GM13977 (cell line): ENCODE data around the gene CFAP46.
"Not testable (repeated sequence)": the region's sequence is repeated elsewhere in the genome, so short reads cannot be mapped to it uniquely, and the experiment has no call there.

Experiments used
- DNase-seq: peaks from one replicate; pipeline ENCODE4 v3.0.0; 2012; ENCODE audit warnings: low spot score
- in situ Hi-C: fragments of 300-500 bp; cut with MboI; formaldehyde crosslinking; loops from one replicate; pipeline ENCODE4 v1.12.0; 2022; ENCODE audit warnings: low sequenced_read_pairs, low pct_unique_long_range_greater_than_20kb, mixed read lengths, inconsistent platforms; ENCODE audit not compliant: unreplicated experiment
- TF ChIP-seq, protein P1 (sequence below): IDR thresholded peaks from 2 replicates; pipeline ENCODE4 v1.5.1; 2012; ENCODE audit warnings: mild to moderate bottlenecking, control low read depth; ENCODE audit not compliant: insufficient read depth; ENCODE audit errors: extremely low read depth, missing control alignments

CFAP46 gene

DNA sequence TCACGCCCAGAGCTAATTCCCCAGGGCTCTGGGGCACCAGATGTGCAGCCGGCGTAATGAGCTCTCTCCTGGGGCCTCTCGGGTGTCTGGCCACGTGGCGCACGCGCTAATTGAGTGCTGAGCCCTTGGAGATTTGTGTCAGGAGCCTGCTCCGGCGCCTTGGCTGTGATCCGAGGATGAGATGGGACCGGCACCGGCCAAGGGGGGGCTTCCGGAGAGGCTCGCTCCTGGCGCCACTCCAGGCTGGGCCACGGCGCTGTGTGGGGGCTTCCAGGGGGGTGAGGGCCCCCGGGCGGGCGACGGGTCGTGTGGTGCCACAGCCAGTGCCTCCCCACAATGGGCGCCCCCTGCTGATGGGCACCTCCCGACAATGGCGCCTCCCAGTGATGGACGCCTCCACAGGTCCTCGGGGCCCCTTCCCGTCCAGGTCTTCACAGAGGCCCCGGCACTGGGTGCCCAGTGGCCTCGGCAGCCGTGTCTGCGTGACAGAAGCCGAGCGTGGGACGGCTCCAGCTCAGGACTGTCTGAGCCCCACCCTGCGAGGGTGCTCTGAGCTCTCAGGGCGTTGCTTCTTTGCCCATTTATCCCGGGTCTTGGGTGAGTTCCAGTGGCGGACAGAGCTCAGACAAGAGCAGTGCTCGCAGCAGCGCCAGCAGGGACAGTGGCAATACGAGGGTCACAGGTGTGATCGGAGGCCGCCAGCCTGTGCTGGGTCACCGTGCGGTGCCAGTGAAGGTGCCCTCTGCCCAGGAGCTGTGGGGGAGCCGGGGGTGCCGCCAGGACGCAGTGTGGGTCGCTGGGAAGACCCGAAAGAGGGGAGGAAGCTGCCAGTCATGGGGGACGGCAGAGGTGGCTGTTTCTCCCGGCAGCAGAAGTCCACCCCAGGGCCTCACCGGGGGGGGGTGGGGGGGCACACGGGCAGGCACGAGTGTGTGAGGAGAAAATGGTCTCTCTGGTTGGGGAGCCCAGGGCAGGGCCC, 148.2 kb downstream of the CFAP46 start:
- no peak for DNase-seq
- in situ Hi-C loops: no loop called here
- TF ChIP-seq, protein P1, sequence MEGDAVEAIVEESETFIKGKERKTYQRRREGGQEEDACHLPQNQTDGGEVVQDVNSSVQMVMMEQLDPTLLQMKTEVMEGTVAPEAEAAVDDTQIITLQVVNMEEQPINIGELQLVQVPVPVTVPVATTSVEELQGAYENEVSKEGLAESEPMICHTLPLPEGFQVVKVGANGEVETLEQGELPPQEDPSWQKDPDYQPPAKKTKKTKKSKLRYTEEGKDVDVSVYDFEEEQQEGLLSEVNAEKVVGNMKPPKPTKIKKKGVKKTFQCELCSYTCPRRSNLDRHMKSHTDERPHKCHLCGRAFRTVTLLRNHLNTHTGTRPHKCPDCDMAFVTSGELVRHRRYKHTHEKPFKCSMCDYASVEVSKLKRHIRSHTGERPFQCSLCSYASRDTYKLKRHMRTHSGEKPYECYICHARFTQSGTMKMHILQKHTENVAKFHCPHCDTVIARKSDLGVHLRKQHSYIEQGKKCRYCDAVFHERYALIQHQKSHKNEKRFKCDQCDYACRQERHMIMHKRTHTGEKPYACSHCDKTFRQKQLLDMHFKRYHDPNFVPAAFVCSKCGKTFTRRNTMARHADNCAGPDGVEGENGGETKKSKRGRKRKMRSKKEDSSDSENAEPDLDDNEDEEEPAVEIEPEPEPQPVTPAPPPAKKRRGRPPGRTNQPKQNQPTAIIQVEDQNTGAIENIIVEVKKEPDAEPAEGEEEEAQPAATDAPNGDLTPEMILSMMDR: peak; percentile 4

DNA sequence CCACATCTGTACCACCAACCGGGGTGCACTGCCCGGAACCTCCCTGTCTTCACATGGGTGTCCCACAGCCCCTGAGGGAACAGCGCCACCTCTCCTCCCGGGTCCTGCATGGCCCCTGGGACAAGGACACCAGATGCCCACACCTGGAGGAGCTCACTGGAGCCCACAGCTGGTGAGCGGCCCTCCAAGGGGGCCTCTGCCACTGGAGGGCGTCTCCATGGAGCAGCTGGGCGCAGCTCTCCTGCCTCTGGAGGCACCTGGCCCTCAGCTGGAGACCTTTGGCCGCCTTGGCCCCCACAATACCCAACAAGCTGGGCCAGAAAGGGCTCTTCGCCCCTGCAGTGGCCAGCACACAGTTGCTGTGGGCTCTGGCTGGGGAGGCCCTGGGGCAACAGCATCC, 149.2 kb downstream of the CFAP46 start:
- TF ChIP-seq, protein P1: no peak
- in situ Hi-C loops: no loop called here
- DNase-seq: no peak

DNA sequence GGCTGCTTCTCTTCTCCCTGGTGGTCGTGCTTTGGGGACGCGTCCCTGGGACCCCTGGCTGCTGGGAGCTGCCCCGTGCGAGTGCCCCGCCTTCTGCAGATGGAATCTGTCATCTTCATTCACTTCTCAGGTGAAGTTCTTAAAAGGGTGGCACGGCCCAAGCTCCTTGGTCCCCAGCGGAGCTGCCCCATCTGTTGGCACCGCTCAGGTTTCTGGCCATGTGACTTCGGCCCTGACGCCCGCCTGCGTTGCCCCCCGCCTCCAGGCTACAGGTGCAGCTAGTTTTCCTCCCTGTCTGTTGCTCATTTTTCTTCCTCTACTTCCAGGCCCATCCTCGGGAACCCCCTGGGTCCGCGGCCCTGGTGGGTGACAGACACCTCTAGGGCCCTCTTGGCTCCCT, 149.6 kb downstream of the CFAP46 start:
- in situ Hi-C loops: no loop called here
- DNase-seq: no peak
- TF ChIP-seq, protein P1: no peak

DNA sequence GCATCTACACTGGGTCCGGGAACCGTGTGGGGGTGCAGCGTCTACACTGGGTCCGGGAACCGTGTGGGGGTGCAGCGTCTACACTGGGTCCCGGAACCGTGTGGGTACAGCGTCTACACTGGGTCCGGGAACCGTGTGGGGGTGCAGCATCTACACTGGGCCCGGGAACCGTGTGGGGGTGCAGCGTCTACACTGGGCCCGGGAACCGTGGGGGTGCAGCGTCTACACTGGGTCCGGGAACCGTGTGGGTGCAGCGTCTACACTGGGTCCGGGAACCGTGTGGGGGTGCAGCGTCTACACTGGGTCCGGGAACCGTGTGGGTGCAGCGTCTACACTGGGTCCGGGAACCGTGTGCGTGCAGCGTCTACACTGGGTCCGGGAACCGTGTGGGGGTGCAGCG, 150.3 kb downstream of the CFAP46 start:
- DNase-seq: not testable (repeated sequence)

DNA sequence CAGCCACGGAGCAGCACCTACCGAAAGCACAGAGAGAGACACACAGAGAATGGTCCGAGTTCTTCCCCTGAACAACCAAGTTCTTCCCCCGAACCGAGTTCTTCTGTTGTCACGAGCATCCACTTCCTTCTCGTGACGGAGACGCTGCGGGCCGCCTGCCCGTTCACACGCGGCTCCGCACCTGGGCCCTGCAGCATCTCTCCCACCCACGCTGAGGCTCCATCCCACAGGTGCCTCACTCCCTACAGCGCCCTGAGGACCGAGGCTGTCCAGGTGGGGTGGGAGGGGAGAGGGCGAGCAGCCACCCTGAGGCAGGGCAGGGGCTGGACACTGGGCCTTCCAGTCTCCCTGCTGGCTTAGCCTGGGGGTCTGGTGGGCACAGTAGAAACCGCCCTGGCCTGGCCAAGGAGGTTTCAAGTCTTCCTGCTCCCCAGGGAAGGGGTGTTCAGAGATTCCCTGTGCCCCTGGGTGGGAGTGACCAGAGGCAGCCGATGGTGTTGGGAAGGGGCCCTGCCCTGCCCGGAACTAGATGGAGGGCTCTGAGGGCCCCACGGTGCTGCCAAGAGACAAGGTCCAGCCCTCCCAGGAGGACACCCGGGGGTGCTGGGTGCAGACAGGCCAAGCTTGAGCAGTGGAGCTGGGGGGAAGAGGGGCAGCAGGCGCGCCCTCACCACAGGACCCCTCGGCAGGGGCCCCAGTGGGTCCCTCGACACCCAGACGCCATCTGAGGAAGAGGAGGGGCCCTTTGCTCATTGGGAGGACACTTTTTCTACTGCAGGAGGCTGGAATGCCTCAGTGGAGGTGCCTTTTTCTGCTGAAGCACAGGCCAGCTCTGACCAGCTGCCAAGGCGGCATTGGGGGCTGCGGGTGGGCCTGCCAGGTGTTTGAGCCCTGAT, 151.2 kb downstream of the CFAP46 start:
- in situ Hi-C loops: no loop called here
- no peak for DNase-seq
- TF ChIP-seq, protein P1: no peak

More for the DNA sequence above, 150.3 kb downstream of the CFAP46 start:
- in situ Hi-C loops: not testable (repeated sequence)

DNA sequence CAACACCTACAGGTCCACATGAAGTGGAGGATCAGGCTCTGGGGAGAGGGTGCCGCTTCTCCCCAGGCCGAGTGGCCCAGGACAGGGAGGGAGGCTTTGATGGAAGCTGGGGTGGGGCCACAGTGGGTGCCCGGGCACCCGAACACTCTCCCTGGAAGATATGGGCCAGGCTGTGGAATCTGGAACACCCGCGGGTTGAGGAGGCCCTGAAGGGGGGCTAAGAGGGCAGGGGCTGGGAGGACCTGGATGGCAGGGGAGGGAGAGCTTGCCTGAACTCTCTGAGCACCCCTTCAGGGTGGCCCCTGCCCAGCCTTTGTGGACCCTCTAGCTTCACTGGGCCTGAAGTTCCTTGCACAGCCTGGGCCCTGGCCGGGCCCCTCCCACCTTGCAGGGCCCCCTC, 151.9 kb downstream of the CFAP46 start:
- in situ Hi-C loops: no loop called here
- TF ChIP-seq, protein P1: no peak
- DNase-seq: no peak
